Measurements from ENCODE around the gene CAMK4.
"Not testable (repeated sequence)": the region's sequence is repeated elsewhere in the genome, so short reads cannot be mapped to it uniquely, and the experiment has no call there.

The CAMK4 gene

DNA sequence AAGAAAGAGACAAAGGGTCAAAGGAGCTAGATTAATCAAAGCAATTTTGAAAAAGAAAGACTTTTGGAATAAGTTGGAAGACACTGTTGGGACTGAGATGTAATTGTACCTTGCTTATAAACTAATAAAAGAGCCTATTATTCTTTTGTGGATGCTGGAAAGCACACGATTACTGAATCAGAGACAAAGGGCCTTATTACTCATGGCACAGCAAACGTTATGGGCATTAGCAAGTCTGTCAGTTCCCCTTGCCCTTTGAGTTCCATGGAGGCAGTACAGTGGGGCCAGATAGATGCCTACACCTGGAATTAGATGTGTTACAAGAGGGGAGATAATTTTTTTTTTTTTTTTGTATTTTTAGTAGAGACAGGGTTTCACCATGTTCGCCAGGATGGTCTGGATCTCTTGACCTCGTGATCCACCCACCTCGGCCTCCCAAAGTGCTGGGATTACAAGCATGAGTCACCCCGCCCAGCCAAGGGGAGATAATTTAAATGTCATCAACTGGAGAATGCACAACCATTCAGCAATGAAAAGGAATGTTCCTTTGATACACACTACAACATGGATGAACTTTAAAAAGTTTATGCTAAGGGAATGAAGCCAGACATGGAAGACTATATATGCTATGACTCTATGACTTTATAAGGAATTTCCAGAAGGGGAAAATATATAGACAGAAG, 159.2 kb downstream of the CAMK4 start:
- no peak for DNase-seq (ENCODE audit: low read depth)

DNA sequence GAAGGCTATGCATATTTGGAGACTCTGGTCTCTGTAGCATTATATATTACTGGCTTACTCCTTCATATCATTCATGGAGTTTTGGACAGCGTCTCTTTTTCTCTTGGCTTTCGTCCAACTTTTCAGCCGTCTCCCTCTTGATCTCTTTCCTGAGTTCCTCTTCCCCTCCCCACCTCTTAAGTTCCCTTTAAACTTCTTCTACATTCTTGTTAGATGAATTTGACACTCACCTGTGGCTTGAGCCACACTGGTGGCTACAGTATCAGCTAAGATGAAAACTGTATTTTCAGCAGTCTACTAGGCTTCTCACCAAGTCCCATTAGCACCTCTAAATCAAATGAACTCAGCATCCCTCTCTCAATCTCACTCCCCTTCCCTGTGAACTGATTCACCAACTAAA, 160.0 kb downstream of the CAMK4 start:
- no peak for DNase-seq (ENCODE audit: low read depth)

DNA sequence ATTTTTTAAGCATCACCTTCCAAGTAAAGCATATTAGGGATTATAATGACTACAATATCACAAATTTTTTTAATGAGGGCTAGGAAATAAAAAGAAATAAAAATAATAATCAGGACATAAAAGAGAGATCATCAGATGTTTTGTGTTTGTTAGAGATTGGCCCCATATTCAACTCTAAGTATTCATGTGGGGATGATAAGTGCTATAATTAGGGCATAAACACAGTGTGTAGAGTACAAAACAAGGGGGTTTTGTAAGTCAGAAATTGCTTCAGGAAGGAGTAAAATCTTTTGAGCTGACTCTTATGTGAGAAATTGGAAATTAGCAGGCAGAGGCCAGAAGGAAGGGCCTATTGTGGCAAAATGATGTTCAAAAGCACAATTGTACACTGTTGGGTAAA, 160.9 kb downstream of the CAMK4 start:
- no peak for DNase-seq (ENCODE audit: low read depth)

DNA sequence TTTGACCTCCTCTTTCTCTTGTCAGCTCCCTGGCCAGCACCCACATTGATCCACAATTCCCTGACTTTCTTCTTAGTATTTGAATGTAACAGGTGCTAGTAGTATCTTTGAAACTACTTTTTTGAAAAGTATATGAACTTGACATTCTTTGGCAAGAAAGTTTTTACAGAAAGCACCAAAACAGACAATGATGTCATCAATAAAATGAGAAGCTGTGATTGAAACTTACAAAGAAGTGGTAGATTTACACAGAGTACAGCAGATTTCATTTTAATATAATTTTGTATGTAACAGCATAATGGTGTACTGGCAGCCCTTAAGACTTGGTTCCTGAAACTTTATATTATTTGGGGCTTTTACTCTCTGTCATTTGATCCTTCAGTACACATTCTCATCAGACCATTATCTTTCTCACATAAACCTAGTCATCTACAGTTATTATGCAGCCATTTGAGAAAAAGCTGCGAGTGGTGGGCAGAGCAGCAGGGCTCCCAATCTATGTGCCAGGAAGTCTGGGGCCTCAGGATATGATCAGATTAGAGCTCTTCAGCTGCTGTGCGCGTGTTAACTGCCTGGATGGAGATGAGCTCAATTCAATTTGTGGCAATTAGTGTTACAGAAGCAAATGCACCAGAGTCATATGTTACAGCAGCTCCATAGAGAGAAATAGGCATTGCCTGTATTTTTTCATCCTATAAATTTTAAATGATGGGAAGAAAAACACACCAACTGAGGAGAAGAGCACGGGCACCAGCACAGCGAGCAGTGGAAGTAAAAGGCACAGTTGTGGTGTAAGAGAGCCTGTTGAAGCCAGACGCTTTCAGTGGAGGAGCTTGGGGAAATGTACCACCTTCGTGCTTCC, 162.0 kb downstream of the CAMK4 start:
- no peak for DNase-seq (ENCODE audit: low read depth)

DNA sequence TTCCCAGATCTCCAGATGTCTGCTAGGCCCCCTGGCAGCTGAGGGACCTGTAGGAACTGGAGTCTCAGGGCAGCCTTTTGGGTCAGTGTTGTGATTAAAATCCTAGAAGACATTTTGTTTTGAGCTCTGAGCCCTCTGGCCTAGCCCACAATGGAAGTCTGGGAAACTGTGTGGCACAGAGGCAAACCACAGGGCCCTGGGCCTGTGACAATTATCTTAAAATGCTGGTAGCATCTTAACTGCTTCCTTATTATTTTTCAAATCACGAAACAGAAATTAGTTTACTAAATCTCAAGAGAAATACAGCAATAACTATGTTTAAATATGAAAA, 162.6 kb downstream of the CAMK4 start:
- no peak for DNase-seq (ENCODE audit: low read depth)

DNA sequence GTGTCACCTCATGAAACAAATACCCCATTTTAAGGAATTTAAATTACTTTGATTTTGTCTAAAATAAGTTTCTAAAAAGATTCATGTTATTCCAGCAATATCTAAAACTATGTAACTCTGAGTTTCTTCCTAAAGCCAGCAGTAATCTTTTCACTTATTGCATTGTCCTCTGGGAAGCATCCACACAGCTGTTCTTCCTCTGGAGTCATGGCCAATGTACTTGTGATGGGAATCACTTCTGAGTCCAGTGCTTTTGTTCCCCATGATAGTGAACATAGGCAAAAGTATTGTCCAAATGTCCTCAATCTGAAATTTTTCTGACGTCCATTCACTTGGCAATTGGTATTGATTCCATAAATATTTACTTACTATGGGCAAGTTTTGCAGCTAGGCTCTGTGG, 163.2 kb downstream of the CAMK4 start:
- DNase-seq (ENCODE audit: low read depth) = no peak

DNA sequence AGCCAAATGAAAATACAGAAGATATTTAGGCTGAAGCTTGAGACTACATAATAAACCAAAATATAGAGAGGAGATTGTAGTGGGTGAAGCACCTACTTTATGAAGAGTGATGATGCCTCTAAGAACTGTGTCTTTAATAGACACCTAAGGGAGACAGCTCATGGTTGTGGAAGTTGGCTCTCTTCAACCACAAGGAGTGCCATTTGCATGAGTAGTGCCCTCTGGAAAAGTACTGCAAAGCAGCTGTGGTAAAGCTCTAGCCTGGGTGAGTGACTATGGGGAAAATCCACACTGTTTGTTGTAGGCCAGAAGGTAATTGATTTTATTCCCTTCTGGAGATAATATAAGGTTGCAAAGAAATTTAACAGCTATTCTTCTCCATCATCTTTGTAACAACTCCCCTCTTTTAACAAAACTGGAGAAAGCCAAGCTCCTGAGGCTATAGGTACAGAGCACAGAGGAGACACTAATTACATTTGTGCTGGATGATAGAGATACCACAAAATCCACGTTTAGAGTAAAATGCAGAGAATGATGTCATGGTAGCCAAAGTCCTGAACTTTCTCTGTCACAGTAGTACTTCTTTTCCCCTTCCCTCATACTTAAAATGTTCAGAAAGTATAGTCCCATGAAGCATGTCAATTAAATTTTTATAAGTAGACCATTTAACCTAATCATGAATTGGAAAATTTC, 165.4 kb downstream of the CAMK4 start:
- DNase-seq (ENCODE audit: low read depth) = no peak

DNA sequence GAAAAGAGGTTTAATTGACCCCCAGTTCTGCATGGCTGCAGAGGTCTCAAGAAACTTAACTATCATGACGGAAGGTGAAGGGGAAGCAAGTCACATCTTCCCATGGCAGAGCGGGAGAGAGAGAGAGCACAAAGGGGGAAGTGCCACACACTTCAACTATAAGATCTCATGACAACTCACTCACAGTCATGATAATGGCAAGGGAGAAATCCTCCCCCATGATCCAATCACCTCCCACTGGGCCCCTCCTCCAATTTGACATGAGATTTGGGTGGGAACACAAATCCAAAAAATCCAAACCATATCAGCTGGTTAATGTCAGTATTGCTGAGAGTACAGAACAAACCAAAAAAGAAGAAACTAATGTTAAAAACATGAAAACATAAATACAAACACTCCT, 168.0 kb downstream of the CAMK4 start:
- no peak for DNase-seq (ENCODE audit: low read depth)

DNA sequence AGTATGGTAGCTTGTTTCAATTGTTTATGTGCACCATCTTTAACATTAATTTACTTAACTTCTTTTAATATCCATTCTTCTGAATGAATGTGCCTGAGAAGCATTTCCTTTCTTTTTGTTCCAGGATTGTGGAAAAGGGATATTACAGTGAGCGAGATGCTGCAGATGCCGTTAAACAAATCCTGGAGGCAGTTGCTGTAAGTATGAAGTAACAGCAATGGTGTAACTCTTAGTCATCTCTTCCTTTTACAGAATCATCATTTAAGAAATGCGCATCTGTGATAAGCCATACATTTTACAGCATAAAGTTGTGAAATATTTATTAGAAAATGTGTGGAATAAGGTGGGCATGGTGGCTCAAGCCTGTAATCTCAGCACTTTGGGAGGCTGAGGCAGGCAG, 170.4 kb downstream of the CAMK4 start:
- DNase-seq (ENCODE audit: low read depth) = no peak

DNA sequence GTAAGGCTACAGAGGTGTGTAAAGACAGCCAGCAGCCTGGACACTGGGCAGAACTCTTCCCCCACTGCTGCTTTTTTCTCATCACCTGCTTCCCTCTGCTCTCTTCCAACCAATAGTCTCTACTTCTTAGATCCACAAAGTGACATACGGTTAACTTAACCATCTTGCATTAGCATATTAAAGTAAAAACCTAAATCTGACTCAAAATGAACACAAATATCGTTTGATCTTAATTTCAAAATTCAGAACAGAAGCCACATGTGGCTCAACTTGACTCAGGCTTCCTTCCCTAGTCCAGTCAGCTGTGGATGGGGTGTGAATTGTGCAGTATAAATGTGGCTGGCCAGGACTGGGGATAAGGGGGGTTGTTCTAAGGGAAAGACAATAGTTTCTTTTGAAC, 173.8 kb downstream of the CAMK4 start:
- no peak for DNase-seq (ENCODE audit: low read depth)

DNA sequence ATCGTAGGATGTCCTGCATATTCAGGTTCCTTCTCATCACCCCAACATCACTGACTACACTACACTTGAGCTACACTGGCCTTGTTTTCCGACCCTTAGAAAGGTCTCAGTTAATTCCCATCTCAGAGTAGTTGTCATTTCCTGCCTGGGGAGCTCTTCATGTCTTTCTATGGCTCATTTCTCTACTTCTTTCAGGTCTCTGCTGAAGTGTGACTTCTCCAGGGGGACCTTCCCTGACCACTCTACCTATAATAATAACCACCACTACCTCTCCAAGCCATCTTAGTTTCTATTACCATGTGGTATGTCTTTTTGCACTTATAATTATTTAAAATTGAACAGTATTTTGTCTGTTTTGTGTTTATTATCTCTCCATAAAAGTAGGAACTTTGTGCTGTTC, 174.9 kb downstream of the CAMK4 start:
- DNase-seq (ENCODE audit: low read depth) = no peak

DNA sequence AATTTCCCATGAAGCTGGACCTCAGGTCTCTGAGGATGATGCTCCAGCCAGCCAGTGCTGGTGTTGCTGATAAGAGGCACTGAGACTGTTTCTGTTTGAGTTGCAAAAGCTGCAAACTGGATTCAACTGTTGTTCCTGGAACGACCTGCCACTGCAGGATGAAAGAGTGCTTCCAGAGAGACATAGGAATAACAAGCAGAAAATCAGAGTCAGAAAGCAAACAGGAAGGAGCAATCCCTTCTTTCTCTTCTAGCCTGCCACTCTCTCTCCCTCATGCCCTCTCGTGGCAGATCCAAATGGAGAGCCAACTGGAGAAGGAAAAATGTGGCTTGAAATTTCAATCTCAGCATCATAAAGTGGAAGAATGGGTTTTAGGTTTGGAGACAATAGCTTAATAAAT, 177.7 kb downstream of the CAMK4 start:
- no peak for DNase-seq (ENCODE audit: low read depth)

DNA sequence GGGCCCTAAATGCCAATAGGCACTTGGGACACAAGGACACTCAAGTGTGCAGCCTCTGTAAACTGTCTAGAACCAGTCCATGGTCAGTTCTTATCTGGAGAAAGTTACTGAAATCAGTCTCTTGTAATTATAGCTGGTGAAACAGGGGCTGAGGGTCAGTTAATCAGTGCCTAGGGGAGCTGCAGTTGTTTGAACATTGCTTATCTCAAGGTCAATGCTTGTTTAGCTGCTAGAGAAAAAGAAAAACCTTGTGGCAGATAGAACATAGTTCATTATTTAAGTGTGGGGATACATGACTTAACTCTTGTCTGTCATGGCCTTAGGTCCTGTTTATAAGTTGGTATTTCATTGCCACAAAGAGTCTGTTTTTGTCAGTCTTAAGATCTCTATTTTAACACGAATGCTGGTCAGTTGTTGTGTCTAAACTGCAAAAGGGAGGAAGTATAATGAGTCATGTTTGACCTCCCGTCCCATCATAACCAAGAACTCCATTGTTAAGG, 180.1 kb downstream of the CAMK4 start:
- no peak for DNase-seq (ENCODE audit: low read depth)

DNA sequence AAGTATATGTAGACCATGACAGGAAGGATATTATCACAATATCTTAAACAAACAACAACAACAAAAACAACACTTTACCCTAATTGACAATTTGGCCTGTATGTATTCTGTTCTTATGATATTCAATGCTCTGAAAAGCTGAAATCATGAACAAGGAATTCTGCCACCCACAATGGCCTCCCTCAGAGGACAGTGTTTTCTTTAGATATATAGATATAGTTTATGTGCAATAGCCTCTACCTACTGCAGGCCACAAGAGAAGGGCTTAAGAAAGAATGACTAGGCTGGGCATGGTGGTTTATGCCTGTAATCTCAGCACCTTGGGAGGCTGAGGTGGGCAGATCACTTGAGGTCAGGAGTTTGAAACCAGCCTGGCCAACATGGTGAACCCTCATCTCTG, 183.4 kb downstream of the CAMK4 start:
- no peak for DNase-seq (ENCODE audit: low read depth)

DNA sequence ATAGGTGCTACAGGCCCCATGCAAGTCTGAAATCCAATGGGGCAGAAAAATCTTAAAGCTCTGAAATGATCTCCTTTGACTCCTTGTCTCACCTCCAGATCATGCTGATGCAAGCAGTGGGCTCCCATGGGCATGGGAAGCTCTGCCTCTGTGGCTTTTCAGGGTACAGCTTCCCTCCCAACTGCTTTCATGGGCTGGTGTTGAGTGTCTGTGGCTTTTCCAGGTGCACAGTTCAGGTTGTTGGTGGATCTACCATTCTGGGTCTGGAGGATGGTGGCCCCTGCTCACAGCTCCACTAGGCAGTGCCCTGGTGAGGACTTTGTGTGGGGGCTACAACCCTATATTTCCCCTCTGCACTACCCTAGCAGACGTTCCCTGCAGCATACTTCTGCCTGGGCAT, 184.6 kb downstream of the CAMK4 start:
- no peak for DNase-seq (ENCODE audit: low read depth)

DNA sequence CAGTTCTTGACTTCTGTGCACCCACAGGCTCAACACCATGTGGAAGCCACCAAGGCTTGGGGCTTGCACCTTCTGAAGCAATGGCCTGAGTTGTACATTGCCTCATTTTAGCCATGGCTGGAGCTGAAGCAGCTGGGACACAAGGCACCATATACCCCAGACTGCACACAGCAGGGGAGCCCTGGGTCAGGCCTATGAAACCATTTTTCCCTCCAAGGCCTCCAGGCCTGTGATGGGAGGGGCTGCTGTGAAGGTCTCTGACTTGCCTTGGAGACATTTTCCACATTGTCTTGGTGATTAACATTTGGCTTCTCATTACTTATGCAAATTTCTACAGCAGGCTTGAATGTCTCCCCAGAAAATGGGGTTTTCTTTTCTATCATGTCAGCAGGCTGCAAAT, 185.1 kb downstream of the CAMK4 start:
- DNase-seq (ENCODE audit: low read depth) = not testable (repeated sequence)

DNA sequence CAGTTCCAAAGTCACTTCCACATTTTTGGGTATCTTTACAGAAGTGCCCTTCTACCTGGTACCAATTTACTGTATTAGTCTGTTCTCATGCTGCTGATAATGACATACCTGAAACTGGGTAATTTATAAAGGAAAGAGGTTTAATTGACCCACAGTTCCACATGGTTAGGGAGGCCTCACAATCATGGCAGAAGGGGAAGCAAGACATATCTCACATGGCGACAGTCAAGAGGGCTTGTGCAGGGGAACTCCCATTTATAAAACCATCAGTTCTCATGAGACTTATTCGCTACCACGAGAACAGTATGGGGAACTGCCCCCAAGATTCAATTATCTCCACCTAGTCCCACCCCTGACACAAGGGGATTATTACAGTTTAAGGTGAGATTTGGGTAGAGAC, 185.9 kb downstream of the CAMK4 start:
- DNase-seq (ENCODE audit: low read depth) = not testable (repeated sequence)

DNA sequence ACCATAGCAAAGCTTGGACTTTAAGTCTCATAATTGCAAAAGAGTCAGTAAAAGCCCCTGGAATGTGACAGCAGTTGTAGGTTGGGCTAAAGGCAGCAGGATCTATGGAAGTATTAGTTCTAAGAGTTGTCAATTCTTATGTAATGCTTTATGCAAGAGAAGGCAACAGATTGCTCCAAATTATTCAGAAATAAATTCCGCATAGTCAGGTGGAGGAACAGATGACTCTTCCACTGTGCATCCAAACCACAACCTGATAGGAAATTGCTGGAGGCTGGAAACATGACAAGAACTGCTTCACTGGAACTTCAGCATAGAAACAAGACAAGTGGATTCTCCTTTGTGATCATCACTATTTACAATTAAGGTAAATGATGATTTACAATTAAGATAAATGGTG, 187.1 kb downstream of the CAMK4 start:
- DNase-seq (ENCODE audit: low read depth) = no peak

DNA sequence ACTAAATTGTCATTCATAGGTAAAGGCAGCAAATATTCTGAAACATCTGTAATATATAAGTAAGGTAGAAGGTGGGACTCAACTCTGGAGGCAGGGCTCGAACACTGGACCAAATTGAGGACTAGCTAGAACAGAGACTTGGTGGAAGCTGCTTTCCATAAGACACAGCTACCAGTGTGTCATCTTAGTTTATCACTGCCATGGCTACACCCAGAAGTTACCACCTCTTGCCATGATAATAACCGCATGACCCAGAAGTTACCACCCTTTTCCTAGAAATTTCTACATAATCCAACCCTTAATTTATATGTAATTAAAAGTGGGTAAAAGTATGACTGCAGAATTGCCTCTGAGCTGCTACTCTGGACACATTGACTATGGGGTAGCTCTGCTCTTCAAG, 188.4 kb downstream of the CAMK4 start:
- no peak for DNase-seq (ENCODE audit: low read depth)

DNA sequence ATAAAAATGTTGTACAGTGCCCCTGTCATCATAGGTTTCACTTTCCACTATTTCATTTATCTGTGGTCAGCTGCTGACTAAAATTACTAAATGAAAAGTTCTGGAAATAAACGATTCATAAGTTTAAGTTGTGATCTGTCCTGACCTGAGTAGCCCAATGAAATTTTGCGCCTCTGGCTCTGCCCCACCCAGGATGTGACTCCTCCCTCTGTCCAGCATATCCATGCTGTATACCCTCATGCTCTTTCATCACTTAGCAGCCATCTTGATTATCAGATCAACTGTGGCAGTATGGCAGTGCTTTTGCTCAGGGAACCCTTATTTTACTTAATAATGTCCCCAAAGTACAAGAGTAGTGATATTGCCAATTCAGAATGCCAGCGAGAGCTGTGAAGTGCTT, 190.9 kb downstream of the CAMK4 start:
- DNase-seq (ENCODE audit: low read depth) = no peak

DNA sequence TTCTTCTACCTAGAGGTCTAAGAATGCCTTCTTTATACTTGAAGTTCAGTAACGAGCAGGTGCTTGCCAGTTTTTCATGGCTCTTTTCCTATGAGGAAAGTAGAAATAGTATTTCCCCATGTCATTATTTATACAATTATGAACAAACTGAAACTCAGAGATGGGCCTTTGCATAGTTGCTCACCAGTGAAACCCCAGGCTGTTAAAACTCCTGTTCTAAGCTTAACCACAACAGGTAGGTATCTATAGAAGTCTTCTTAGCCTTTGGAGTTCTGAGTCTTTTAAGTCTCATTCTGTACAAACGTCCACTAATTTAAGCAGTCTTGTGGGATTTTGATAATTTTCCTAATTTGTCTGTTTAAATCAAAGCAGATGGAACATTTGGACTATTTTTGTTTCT, 198.1 kb downstream of the CAMK4 start:
- DNase-seq (ENCODE audit: low read depth) = no peak

DNA sequence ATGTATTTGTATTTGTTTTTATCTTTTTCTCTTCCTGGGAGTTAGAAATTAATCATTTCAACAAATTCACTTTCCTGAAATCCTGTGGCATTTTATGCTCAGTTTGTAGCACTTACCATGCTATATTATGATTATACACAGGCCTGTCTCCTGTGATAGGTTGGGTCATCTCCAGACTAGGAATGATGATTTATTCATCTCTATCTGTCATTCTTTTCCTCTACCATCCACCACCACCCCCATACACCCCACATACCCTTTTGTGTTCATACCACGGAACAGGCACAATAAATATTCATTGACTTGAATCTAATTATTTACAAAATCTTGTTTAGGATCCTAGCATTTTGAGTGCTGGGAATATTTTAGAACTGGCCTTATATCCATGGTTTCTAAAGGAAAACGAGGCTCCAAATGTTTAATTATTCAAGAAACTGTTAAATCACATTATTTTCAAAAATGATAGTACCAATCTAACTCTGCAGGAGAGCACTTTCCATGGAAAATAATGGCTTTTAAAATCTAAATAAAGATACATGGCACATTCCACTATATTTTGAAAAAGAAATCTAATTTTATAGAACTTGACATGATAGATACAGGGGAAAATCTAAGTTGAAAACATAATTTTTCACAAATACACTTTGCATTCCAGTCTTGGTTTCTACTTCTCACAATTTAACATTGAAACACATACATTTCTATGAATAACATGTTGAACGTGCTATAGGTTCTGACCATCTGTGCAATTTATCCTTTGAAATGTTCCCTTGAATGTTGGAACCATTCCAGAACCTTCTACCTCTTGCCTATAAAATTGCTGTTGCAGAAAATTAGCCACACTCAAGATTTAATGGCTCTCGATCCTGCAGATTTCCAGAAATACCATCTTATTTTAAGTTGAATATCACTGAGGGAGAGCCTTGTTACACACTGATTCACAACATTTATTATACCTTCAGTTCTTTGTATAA, 198.8 kb downstream of the CAMK4 start:
- no peak for DNase-seq (ENCODE audit: low read depth)
